HCT116 (cell line): ENCODE data around the gene FABP6.

Experiments used
- CEBPB ChIP-seq: IDR thresholded peaks from 2 replicates; pipeline ENCODE4 v1.6.1; 2012; ENCODE audit warnings: low read depth
- CTCF ChIP-seq, 3 experiments: fragments of 200-600 bp in 1 of 3; sonication (generic) in 1 of 3; IDR thresholded peaks in 2 of 3; conservative IDR thresholded peaks in 1 of 3; 2 replicates each; pipeline ENCODE4 v1.5.1; 2012 to 2017; ENCODE audit warnings: low read depth in 2 of 3, low read length in 2 of 3, antibody characterized with exemption in 1 of 3, borderline replicate concordance in 1 of 3, control low read depth in 1 of 3, mild to moderate bottlenecking in 1 of 3, mixed read lengths in 1 of 3, mixed run types in 1 of 3, moderate library complexity in 1 of 3; ENCODE audit not compliant: insufficient read depth in 1 of 3
- FOSL1 ChIP-seq: IDR thresholded peaks from 2 replicates; pipeline ENCODE4 v1.6.1; 2012; ENCODE audit warnings: low read depth
- JUND ChIP-seq: IDR thresholded peaks from 2 replicates; pipeline ENCODE4 v1.6.1; 2012
- MAX ChIP-seq: IDR thresholded peaks from 2 replicates; pipeline ENCODE4 v1.6.1; 2012
- POLR2A ChIP-seq: IDR thresholded peaks from 2 replicates; pipeline ENCODE4 v1.7.0; 2011; ENCODE audit warnings: borderline replicate concordance; ENCODE audit not compliant: insufficient read depth, insufficient read length; ENCODE audit errors: extremely low read depth
- RAD21 ChIP-seq: IDR thresholded peaks from 2 replicates; pipeline ENCODE4 v1.6.1; 2012; ENCODE audit warnings: low read depth, mild to moderate bottlenecking
- REST ChIP-seq: IDR thresholded peaks from 2 replicates; pipeline ENCODE4 v1.6.1; 2012; ENCODE audit warnings: low read depth
- SRF ChIP-seq: IDR thresholded peaks from 2 replicates; pipeline ENCODE4 v1.6.1; 2012; ENCODE audit warnings: low read depth
- YY1 ChIP-seq: IDR thresholded peaks from 2 replicates; pipeline ENCODE4 v1.6.1; 2011; ENCODE audit warnings: low read length, low read depth, moderate library complexity, mild to moderate bottlenecking; ENCODE audit not compliant: insufficient replicate concordance; ENCODE audit errors: extremely low read depth
- ZNF274 ChIP-seq: fragments of 200-500 bp; sonication (Bioruptor generic); IDR thresholded peaks from 2 replicates; pipeline ENCODE4 v1.6.1; 2014; ENCODE audit warnings: mild to moderate bottlenecking, low read depth, low read length, inconsistent platforms

DNA sequence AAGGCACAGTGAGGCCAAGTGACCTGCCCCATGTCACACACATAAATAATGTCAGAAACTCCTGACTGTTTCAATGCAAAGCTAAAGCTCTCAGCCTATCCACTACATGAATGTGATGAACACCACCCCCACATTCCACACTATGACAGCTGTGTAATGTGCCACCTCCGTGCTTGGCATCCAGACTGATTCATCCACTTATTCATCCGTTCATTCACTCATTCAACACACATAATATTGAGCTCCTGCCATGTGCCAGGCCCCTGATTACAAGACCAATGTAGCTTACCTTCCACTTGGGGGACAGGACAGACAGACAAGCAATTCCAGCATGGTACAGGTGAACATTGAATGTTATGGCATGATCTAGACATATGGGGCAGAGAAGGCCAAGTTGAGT lies 46.2 kb upstream of the FABP6 start:
- TF ChIP-seq POLR2A (no peak), ZNF274 (no peak), CTCF (IDR thresholded peaks at IDR 0.05 in 2 of 3, conservative IDR thresholded peaks at IDR 0.05 in 1 of 3; ENCODE audit: borderline replicate concordance in 1 of 3, insufficient read depth in 1 of 3, low read depth in 2 of 3, low read length in 2 of 3) (no peak), YY1 (no peak), REST (no peak), JUND (no peak), CEBPB (no peak), RAD21 (no peak), MAX (no peak), SRF (no peak), FOSL1 (no peak)
